OCI-M1 (cell line): ENCODE measurements around the gene PLPPR4.

Experiments used
- DNase-seq: peaks from one replicate; lab custom pipeline; 2025; lab: John Stamatoyannopoulos, UW

The PLPPR4 gene

GRCh38 chr1:99347041-99347684, 82.9 kb downstream of the PLPPR4 start:
- DNase-seq = no peak

- DNase-seq = no peak
Observed at GRCh38 chr1:99348397-99349132, 84.3 kb downstream of the PLPPR4 start.

- no peak for DNase-seq
Observed at GRCh38 chr1:99352821-99353220, 88.5 kb downstream of the PLPPR4 start.

GRCh38 chr1:99358770-99359169, 94.5 kb downstream of the PLPPR4 start:
- DNase-seq = no peak
